ENCODE data around the gene YPEL4. TPM values are rescaled to one million over a fixed set of nuclear protein-coding genes. Genes with fewer than 3 reads are reported as not detected.
"Not testable (repeated sequence)": the region's sequence is repeated elsewhere in the genome, so short reads cannot be mapped to it uniquely, and the experiment has no call there.

The YPEL4 gene, protein sequence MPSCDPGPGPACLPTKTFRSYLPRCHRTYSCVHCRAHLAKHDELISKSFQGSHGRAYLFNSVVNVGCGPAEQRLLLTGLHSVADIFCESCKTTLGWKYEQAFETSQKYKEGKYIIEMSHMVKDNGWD
- 1 to 10 TPM; 1.6 to 5.6 (median 3.2) TPM for polyA plus RNA-seq (ENCODE audit: insufficient read length in 4 of 4)

- no peak for DNase-seq (ENCODE audit: low read depth in 4 of 4, low spot score in 2 of 4)
Measured at GRCh38 chr11:57649826-57650738, at the start of gene YPEL4. Gene YPEL4 (minus strand): TSS chr11:57649912. CDS start chr11:57647107, 2,805 bp downstream.

DNA sequence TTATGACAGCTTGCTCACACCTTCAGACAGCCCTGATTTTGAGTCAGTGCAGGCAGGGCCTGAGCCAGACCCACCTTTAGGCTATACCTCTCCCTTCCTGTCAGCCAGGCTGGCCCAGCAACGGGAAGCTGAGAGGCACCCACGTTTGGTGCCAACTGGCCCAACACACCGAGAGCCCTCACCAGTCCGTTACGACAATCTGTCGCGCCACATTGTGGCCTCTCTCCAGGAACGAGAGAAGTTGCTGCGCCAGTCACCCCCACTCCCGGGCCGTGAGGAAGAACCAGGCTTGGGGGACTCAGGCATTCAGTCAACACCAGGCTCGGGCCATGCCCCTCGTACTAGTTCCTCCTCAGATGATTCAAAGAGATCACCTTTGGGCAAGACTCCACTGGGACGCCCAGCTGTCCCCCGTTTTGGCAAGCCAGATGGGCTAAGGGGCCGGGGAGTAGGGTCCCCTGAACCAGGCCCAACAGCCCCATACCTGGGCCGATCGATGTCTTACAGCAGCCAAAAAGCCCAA is 49.2 kb upstream of the YPEL4 start:
- no peak for DNase-seq (ENCODE audit: low read depth in 4 of 4, low spot score in 2 of 4)

GRCh38 chr11:57690474-57690873 is 40.8 kb upstream of the YPEL4 start:
- not testable (repeated sequence) for DNase-seq (ENCODE audit: low read depth in 4 of 4, low spot score in 2 of 4)

GRCh38 chr11:57681168-57681567 is 31.5 kb upstream of the YPEL4 start:
- DNase-seq (ENCODE audit: low read depth in 4 of 4, low spot score in 2 of 4), result no peak

- no peak for DNase-seq (ENCODE audit: low read depth in 4 of 4, low spot score in 2 of 4)
Measured at GRCh38 chr11:57680552-57680874, 30.8 kb upstream of the YPEL4 start.

GRCh38 chr11:57679396-57679795 is 29.7 kb upstream of the YPEL4 start:
- DNase-seq (ENCODE audit: low read depth in 4 of 4, low spot score in 2 of 4), result no peak

DNA sequence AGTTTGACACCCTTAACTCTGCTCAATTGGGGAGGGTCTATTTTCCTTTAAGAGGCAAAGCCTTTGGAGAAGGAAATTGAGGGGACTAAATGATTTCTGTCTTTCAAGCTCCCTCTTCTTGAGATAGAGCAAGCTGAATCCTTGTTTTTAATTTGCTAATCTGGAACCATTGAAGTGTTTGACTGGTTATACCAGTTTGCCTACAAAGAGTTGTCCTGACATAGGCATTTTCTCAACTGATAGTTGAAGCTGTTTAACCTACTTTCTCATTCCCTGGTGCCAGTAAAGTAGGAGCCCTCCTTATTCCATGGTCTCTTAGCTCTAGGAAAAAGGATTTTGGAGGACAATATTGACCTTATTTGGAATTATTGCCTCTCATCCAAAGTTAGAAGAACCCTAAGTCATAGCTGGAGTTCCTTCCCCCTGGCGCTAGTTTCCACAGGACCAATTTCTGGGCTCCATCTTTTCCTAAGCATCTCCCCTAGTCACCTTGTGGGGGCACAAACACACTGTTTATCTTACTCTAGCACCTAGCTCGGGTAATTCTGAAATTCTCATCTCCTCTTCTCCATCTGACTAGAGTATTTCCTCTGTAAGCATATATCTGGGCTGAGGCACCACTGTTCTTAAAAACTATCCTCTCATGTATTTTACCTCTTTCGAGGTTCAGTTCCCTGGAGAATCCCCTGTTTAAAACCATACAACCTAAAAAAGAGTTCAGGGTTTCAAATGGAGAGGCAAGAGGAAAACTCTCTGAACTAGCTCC is 25.6 kb upstream of the YPEL4 start:
- no peak for DNase-seq (ENCODE audit: low read depth in 4 of 4, low spot score in 2 of 4)

DNA sequence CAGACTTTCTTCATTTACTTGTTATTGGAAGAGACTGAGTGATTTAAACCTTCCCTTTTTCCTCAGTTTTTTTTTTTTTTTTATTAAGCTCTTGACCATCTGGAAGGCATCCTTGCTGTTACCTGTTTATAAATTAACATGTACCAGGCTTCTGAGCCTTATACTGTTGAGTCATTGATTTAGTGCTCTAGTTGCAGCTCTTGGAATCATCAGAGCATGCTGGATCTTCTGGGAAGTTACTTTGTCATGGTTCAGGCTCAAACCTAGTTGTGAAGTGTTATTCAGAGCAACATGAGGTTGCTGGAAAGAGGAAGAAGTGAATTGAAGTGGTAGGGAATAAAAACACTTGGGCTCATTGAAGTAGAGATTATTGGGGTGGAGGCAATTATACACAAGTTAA is 24.5 kb upstream of the YPEL4 start:
- no peak for DNase-seq (ENCODE audit: low read depth in 4 of 4, low spot score in 2 of 4)

DNA sequence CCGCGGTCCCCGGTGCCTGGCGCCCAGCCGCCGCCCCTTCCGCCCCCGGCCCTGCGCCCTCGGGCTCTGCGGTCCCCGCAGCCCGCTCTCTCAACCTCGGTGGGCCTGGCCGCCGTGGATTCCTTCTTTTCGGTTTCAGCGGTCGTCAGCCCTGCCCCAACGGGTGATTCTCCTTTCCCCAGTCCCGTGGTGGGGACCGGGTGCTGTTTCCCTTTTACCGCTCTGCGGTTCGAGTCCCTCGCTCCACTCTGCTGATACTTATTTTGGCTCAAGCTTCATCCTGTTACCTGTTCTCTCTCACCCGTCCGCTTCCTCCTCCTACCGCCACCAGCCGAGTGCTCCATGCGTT is 18.7 kb upstream of the YPEL4 start:
- no peak for DNase-seq (ENCODE audit: low read depth in 4 of 4, low spot score in 2 of 4)

DNA sequence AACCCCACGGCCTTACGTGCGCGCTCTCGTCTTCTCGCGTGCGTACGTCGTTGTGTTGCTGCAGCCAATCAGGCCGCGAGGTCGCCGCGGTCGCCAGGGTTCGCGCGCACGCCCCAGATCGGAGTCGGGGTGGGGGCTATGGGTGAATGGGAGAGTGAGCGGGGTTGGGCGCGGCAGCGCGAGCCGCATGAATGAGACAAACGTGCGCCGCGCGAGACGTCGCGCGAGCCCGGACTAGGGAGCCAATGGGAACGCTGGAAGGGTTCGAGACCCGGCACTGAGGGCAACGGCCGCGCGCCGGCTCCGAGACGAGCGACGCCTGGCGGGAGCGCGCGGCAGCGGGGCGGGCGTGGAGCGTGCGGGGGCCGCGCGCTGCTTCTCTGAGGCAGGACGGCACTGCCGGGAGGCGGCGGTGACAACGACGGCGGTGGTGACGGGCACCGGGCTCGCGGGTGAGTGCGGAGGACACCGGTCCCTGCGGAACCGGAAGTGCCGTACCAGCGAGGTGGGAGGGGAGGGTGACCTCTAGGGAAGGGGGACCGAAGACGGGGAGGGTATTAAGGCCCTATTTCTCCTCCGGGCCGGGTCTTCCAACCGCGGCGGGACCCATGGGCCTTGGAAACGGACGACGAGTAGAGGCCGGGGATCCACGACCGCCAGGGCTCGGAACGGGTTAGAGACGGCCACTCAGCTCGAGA is 18.2 kb upstream of the YPEL4 start, which contains the start of gene ZDHHC5:
TSS of gene ZDHHC5 (plus strand) at position 379 of the 698 bp plus-strand sequence. CDS start 4,977 bp downstream, outside the sequence.
- DNase-seq (ENCODE audit: low read depth in 4 of 4, low spot score in 2 of 4), result peak in 1 of 4 donors; percentile 97

- DNase-seq (ENCODE audit: low read depth in 4 of 4, low spot score in 2 of 4), result peak; percentile 96 to 100 (median 99)
Measured at GRCh38 chr11:57667117-57667735, 17.5 kb upstream of the YPEL4 start.

GRCh38 chr11:57663975-57664374 is 14.3 kb upstream of the YPEL4 start:
- no peak for DNase-seq (ENCODE audit: low read depth in 4 of 4, low spot score in 2 of 4)

GRCh38 chr11:57662893-57663292 is 13.2 kb upstream of the YPEL4 start:
- no peak for DNase-seq (ENCODE audit: low read depth in 4 of 4, low spot score in 2 of 4)

DNA sequence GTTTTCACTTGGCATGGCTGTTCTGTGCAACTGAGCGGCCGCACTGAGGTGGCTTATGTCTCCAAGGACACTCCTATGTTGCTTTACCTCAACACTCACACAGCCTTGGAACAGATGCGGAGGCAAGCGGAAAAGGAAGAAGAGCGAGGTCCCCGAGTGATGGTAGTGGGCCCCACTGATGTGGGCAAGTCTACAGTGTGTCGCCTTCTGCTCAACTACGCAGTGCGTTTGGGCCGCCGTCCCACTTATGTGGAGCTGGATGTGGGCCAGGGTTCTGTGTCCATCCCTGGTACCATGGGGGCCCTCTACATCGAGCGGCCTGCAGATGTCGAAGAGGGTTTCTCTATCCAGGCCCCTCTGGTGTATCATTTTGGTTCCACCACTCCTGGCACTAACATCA is 10.0 kb upstream of the YPEL4 start:
- no peak for DNase-seq (ENCODE audit: low read depth in 4 of 4, low spot score in 2 of 4)

- no peak for DNase-seq (ENCODE audit: low read depth in 4 of 4, low spot score in 2 of 4)
Measured at GRCh38 chr11:57658023-57658361, 8.3 kb upstream of the YPEL4 start.

GRCh38 chr11:57657194-57658022 is 7.7 kb upstream of the YPEL4 start, which contains the start of gene CLP1:
Gene CLP1 (plus strand): TSS chr11:57657762. CDS start chr11:57659477, 1,715 bp downstream.
- DNase-seq (ENCODE audit: low read depth in 4 of 4, low spot score in 2 of 4), result peak; percentile 93 to 99 (median 96)

DNA sequence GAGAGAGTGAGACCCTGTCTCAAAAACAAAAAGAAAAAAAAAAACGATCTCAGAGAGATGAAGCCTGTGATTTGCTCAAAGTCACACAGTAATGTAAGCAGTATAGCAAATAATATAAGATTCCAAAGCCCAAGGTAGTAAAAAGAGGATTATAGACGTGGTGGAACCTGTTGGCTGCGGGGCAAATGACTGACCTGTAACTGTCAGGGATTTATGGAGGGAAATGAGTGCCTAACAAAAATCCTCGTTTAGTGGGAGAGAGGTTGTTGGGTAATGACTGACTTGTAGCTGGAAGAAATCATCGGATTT is 7.1 kb upstream of the YPEL4 start:
- DNase-seq (ENCODE audit: low read depth in 4 of 4, low spot score in 2 of 4), result no peak

GRCh38 chr11:57653163-57653562 is 3.5 kb upstream of the YPEL4 start:
- DNase-seq (ENCODE audit: low read depth in 4 of 4, low spot score in 2 of 4), result no peak

GRCh38 chr11:57652662-57653061 is 3.0 kb upstream of the YPEL4 start:
- DNase-seq (ENCODE audit: low read depth in 4 of 4, low spot score in 2 of 4), result no peak

All from left renal cortex interstitium (tissue), 4 donors.